Thyroid gland (tissue), 4 donors: ENCODE measurements around the gene ADAMTS17. TPM values are rescaled to one million over a fixed set of nuclear protein-coding genes. Genes with fewer than 3 reads are reported as not detected.

ENCODE experiments used
- DNase-seq, 2 donors: peaks; one replicate each; pipeline ENCODE4 v3.0.0-alpha.2; 2019
- H3K27ac ChIP-seq, 3 donors: fragments of 200-600 bp; sonication (generic); 1 replicate in 2 of 3; 2 replicates in 1 of 3; pipeline ENCODE4 v1.5.1; 2016 to 2019; ENCODE audit warnings: mild to moderate bottlenecking in 1 of 3, moderate library complexity in 1 of 3
- H3K27me3 ChIP-seq: fragments of 200-600 bp; sonication (generic); one replicate; pipeline ENCODE4 v1.5.1; 2019
- H3K36me3 ChIP-seq, 2 donors: fragments of 200-600 bp; sonication (generic); one replicate each; pipeline ENCODE4 v1.5.1; 2016 to 2019
- H3K4me1 ChIP-seq, 2 donors: fragments of 200-600 bp; sonication (generic); one replicate each; pipeline ENCODE4 v1.5.1; 2017 to 2019
- H3K4me3 ChIP-seq, 3 donors: fragments of 200-600 bp; sonication (generic); replicated peaks in 1 of 3; 1 replicate in 2 of 3; 2 replicates in 1 of 3; pipeline ENCODE4 v1.5.1; 2016; ENCODE audit warnings: mild to moderate bottlenecking in 1 of 3
- H3K9me3 ChIP-seq: fragments of 200-600 bp; sonication (generic); one replicate; pipeline ENCODE4 v1.5.1; 2017
- POLR2A ChIP-seq, 2 donors: fragments of 450-650 bp; IDR thresholded peaks; one replicate each; pipeline ENCODE4 v1.6.1; 2017; ENCODE audit warnings: antibody characterized with exemption in 2 of 2, mild to moderate bottlenecking in 2 of 2, moderate library complexity in 1 of 2
- WGBS, 2 donors: methylation state at CpG; one replicate each; pipeline ENCODE4 v1.1.5; 2017; 5-methylcytosine and 5-hydroxymethylcytosine counted together
- intact Hi-C: fragments of 100-400 bp; cut with DNase I; formaldehyde crosslinking; loops from one replicate; pipeline ENCODE4 v1.15.1; 2023
- total RNA-seq, 4 donors: library from RNA; depleted of rRNA; stranded (reverse); fragments of >200 nt; gene quantifications; one replicate each; pipeline ENCODE4 v1.2.3, GENCODE V29; 2016
- TF ChIP-seq, protein P1 (sequence below), 6 experiments: fragments of 200-600 bp in 3 of 6; fragments of 450-650 bp in 3 of 6; sonication (generic) in 3 of 6; IDR thresholded peaks; one replicate each; pipeline ENCODE4 v1.5.1; 2016 to 2019; ENCODE audit warnings: antibody characterized with exemption in 6 of 6, mild to moderate bottlenecking in 2 of 6, inconsistent platforms in 1 of 6, moderate library complexity in 1 of 6

ADAMTS17 gene
- total RNA-seq, 4 donors from 2014 or later: 3.5 to 667 (median 5.3) TPM

DNA sequence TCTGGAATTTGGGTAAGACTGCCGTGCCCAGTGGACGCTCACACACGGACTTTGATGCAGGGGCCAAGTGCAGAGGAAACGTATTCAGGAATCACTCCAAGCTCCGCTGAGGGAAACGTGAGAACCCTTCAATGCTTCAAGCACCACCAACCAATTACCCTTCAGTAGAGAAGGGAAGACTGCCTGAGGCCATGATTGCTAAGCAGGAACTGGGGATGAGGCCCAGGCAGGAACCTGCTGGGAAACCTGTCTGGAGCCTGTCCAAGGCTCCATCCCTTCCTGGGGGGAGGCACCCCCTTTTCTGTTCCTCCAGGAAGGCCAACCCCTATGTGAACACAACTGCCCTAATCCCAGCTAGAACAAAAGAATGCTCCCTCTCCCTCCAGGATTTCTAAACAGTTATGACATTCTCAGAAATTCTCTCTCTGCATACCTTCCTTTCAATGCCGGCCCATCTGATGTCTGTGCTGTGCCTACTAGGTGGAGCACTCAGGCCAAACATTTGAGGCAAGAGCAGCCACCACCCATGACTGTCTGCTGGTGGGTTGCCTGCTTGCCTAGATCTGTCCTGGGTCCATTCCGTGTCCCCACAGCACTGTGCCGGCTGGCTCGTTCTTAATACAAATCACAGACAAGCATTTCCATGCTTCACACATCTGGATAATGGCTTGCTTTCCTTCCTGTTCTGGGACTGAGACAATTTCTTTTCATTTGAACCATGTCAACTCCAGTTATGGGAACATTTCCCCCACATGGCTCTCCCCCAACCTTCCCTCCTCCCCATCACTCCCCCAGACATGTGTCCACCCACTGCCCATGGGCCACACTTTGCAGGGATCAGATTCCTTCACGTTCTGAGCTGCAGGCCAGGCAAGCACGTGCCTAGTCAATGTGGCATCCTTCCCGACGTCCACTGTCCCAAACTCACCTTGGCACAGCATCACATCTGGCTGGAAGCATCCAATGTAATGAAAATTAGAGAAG, 149.4 kb downstream of the ADAMTS17 start:
- Histone ChIP-seq H3K27me3 (no peaks in the 10 kb centered on the region), H3K9me3 (no peaks in the 10 kb centered on the region), H3K36me3 (no peaks in the 10 kb centered on the region), H3K4me1 (no peaks in the 10 kb centered on the region), H3K4me3 (no peak overlapping the region), H3K27ac (no peak overlapping the region)
- TF ChIP-seq, protein P1, sequence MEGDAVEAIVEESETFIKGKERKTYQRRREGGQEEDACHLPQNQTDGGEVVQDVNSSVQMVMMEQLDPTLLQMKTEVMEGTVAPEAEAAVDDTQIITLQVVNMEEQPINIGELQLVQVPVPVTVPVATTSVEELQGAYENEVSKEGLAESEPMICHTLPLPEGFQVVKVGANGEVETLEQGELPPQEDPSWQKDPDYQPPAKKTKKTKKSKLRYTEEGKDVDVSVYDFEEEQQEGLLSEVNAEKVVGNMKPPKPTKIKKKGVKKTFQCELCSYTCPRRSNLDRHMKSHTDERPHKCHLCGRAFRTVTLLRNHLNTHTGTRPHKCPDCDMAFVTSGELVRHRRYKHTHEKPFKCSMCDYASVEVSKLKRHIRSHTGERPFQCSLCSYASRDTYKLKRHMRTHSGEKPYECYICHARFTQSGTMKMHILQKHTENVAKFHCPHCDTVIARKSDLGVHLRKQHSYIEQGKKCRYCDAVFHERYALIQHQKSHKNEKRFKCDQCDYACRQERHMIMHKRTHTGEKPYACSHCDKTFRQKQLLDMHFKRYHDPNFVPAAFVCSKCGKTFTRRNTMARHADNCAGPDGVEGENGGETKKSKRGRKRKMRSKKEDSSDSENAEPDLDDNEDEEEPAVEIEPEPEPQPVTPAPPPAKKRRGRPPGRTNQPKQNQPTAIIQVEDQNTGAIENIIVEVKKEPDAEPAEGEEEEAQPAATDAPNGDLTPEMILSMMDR (IDR thresholded peaks at IDR 0.05): no peak
- no peak for TF ChIP-seq POLR2A (IDR thresholded peaks at IDR 0.05)
- intact Hi-C loops: no loop called here
- WGBS, 2 donors: 75 to 79% methylated on average over 14 of the region's 14 CpGs
- no peak for DNase-seq

- H3K4me3 ChIP-seq: no peak overlapping the region
- H3K27me3 ChIP-seq: no peaks in the 10 kb centered on the region
- no peak overlapping the region for H3K27ac ChIP-seq
- no peak for TF ChIP-seq POLR2A (IDR thresholded peaks at IDR 0.05)
- TF ChIP-seq, protein P1 (IDR thresholded peaks at IDR 0.05): no peak
- H3K4me1 ChIP-seq: no peaks in the 10 kb centered on the region
- no peaks in the 10 kb centered on the region for H3K9me3 ChIP-seq
- no peaks in the 10 kb centered on the region for H3K36me3 ChIP-seq
- intact Hi-C loops: no loop called here
- 78 to 80% methylated on average over 8 of the region's 8 CpGs for WGBS, 2 donors
- no peak for DNase-seq
Observed at GRCh38 chr15:100191161-100191560, 150.6 kb downstream of the ADAMTS17 start.

DNA sequence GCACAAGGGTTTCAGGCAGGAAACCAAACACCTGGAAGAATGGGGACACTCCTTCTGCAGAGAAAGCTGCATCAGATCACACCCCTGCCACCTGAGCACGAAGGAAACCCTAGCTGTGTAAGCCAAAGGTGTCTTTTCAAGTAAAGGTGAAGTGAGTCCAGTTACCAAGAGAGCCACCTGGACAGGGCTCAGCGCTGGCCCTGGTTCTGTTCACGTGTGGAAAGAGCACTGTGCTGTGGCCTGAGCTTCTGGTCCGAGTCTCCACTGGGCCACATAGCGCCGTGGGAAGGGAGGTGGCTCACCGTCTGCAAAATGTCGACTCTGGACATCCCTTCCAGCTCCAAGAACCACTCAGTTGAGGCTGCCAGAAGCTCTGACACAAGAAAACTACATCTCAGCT, 151.1 kb downstream of the ADAMTS17 start:
- Histone ChIP-seq H3K36me3 (no peaks in the 10 kb centered on the region), H3K9me3 (no peaks in the 10 kb centered on the region), H3K4me3 (no peak overlapping the region), H3K27ac (no peak overlapping the region), H3K4me1 (no peaks in the 10 kb centered on the region), H3K27me3 (no peaks in the 10 kb centered on the region)
- intact Hi-C loops: no loop called here
- 81 to 89% methylated on average over 8 of the region's 8 CpGs for WGBS, 2 donors
- DNase-seq: no peak
- TF ChIP-seq, protein P1 (IDR thresholded peaks at IDR 0.05): no peak
- no peak for TF ChIP-seq POLR2A (IDR thresholded peaks at IDR 0.05)

DNA sequence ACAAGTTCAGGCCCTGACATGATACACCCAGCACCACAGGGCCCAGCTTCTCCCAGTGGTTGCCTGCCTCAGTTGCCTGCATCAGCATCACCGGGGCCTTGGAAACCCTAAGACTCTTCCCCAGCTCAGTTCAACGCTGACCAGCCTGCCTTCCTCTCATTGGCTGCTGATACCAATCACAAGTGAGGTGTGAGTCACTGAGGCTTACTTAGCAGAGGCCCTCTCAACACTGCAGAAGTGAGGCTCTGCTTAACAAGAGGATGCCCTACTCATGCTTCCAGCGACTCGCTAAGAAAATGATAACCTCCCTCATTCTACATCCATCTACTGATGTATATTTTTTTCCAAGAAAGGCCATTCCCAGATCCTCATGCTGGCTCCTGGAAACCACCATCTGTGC, 151.9 kb downstream of the ADAMTS17 start:
- TF ChIP-seq POLR2A (IDR thresholded peaks at IDR 0.05): no peak
- TF ChIP-seq, protein P1 (IDR thresholded peaks at IDR 0.05): no peak
- Histone ChIP-seq H3K36me3 (no peaks in the 10 kb centered on the region), H3K27me3 (no peaks in the 10 kb centered on the region), H3K4me1 (no peaks in the 10 kb centered on the region), H3K27ac (no peak overlapping the region), H3K9me3 (no peaks in the 10 kb centered on the region), H3K4me3 (no peak overlapping the region)
- intact Hi-C loops: no loop called here
- no peak for DNase-seq
- 76 to 93% methylated on average over 4 of the region's 4 CpGs for WGBS, 2 donors

- no peak overlapping the region for H3K27ac ChIP-seq
- H3K9me3 ChIP-seq: no peaks in the 10 kb centered on the region
- WGBS, 2 donors: 90 to 97% methylated on average over 6 of the region's 6 CpGs
- H3K36me3 ChIP-seq: no peaks in the 10 kb centered on the region
- no peaks in the 10 kb centered on the region for H3K27me3 ChIP-seq
- H3K4me3 ChIP-seq: no peak overlapping the region
- intact Hi-C loops: no loop called here
- TF ChIP-seq, protein P1 (IDR thresholded peaks at IDR 0.05): no peak
- no peak for TF ChIP-seq POLR2A (IDR thresholded peaks at IDR 0.05)
- no peaks in the 10 kb centered on the region for H3K4me1 ChIP-seq
- no peak for DNase-seq
Observed at GRCh38 chr15:100189319-100189718, 152.5 kb downstream of the ADAMTS17 start.
